Hematopoietic multipotent progenitor cell treated with erythropoietin and hydrocortisone succinate and interleukin-3 and kit ligand, for 4 days (in vitro differentiated cells): Measurements from ENCODE around the gene SVIL.
"Not testable (repeated sequence)": the region's sequence is repeated elsewhere in the genome, so short reads cannot be mapped to it uniquely, and the experiment has no call there.

Experiments used
- DNase-seq: peaks from one replicate; pipeline ENCODE4 v3.0.0-alpha.2; 2015

Gene SVIL

GRCh38 chr10:29621161-29621560 is 13.6 kb downstream of the SVIL start:
- no peak for DNase-seq

GRCh38 chr10:29620112-29620690 is 14.6 kb downstream of the SVIL start:
- DNase-seq = no peak

- DNase-seq = no peak
Measured at GRCh38 chr10:29619241-29619669, 15.5 kb downstream of the SVIL start.

- DNase-seq = no peak
Measured at GRCh38 chr10:29618341-29619171, 16.2 kb downstream of the SVIL start.

- DNase-seq = no peak
Measured at GRCh38 chr10:29617880-29618340, 16.9 kb downstream of the SVIL start.

GRCh38 chr10:29616542-29616941 is 18.2 kb downstream of the SVIL start:
- DNase-seq = no peak

- no peak for DNase-seq
Measured at GRCh38 chr10:29615195-29615594, 19.6 kb downstream of the SVIL start.

GRCh38 chr10:29614289-29614688 is 20.5 kb downstream of the SVIL start:
- not testable (repeated sequence) for DNase-seq

GRCh38 chr10:29613791-29614190 is 21.0 kb downstream of the SVIL start:
- no peak for DNase-seq

GRCh38 chr10:29613196-29613595 is 21.6 kb downstream of the SVIL start:
- DNase-seq = no peak

- no peak for DNase-seq
Measured at GRCh38 chr10:29612657-29613056, 22.1 kb downstream of the SVIL start.

GRCh38 chr10:29611781-29612381 is 22.9 kb downstream of the SVIL start:
- no peak for DNase-seq

- DNase-seq = no peak
Measured at GRCh38 chr10:29610876-29611647, 23.7 kb downstream of the SVIL start.

- not testable (repeated sequence) for DNase-seq
Measured at GRCh38 chr10:29610331-29610730, 24.4 kb downstream of the SVIL start.

GRCh38 chr10:29609696-29610095 is 25.1 kb downstream of the SVIL start:
- no peak for DNase-seq

- no peak for DNase-seq
Measured at GRCh38 chr10:29608476-29609301, 26.1 kb downstream of the SVIL start.

- DNase-seq = no peak
Measured at GRCh38 chr10:29608062-29608461, 26.7 kb downstream of the SVIL start.

GRCh38 chr10:29607576-29607975 is 27.2 kb downstream of the SVIL start:
- DNase-seq = no peak

GRCh38 chr10:29606693-29607092 is 28.1 kb downstream of the SVIL start:
- DNase-seq = not testable (repeated sequence)

- DNase-seq = no peak
Measured at GRCh38 chr10:29604291-29604825, 30.4 kb downstream of the SVIL start.

GRCh38 chr10:29603223-29603896 is 31.4 kb downstream of the SVIL start:
- no peak for DNase-seq
